KG1 (cell line): ENCODE measurements around the gene F10.

Experiments used
- DNase-seq: peaks from one replicate; lab custom pipeline; 2025; lab: John Stamatoyannopoulos, UW

The F10 gene

DNA sequence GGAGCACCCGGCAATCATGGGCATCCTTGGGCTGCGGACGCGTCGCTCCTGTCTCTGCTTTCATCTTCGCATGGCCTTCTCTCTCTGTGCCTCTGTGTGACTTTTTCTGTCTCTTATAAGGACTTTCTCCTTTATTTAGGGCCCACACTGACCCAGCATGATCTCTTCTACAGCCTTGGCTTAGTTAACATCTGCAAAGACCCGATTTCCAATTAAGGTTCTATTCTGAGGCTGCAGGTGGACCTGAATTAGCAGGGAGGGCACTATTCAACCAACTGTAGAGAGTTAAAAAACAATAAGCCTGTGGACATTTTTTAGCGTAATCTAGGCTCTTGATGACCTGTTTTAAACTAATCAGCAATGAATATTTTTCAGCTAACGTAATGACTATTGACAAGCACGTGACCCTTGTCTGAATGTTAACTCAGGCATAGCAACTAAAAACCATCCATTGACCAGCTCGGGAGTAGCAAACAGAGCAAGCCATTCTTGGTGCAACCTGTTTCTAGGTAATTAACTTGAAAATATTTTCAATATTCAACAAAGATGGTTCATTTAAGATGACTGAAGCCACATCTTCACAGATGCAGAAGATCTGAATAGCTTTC is 15.2 kb downstream of the F10 start:
- DNase-seq: no peak

GRCh38 chr13:113138792-113139551 is 16.4 kb downstream of the F10 start:
- DNase-seq: no peak

DNA sequence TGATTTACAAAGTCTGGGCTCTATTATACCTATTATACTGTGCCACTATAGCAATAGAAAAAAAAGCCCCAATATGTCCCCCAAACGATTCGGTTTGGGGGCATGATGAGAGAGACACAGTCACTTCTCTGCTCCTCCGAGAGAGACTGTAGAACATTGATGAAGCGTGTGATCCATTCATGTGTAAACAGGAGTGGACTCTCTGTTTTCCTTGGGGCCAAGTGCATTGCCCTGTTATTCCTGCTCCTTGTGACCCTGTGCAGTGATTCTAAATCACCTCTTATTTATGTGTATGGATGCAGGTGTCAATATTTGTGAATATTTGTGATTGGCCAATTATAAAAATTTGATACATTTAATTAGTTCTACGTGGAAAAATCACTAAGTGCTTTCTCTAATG is 17.0 kb downstream of the F10 start:
- DNase-seq: no peak

- no peak for DNase-seq
These were observed 18.3 kb downstream of the F10 start for GRCh38 chr13:113140677-113141600.

DNA sequence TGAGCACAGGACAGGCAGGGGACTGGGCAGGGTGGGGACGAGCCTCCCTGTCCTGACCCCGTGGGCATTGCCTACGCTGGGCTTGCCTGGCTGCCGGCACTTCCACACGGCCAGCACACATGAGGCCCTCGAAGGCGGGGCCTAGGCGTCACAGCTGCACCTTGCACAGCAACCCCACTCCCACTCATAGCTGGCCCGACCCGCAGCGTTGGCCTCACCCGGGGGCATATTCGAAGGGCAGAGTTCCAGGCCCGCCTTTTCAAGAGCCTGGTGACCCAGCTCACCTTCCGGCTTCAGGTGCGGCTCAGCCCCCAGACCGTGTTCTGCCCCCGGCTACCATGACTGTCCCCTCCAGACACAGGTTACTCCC is 19.0 kb downstream of the F10 start:
- DNase-seq: no peak

DNA sequence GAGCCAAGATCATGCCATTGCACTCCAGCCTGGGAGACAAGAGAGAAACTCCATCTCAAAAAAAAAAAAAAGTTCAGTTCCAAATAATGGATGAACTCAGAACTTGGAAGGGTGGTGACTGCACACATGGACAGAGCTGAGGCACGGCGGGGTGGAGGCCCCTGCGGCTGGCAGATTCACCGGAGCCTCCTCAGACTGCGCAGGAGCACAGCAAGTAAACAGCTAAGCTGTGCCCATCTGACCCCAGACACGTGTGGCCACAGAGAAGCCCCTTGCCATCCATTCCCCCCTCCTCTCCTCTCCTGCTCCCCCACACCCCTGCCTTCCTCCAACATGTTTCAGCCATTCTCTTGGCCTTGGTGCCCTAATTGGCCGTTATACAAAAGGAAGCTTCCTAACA is 20.3 kb downstream of the F10 start:
- no peak for DNase-seq

- no peak for DNase-seq
These were observed 21.1 kb downstream of the F10 start for GRCh38 chr13:113143466-113144254.

- no peak for DNase-seq
These were observed 21.6 kb downstream of the F10 start for GRCh38 chr13:113144255-113144629.

GRCh38 chr13:113145496-113145895 is 22.9 kb downstream of the F10 start:
- DNase-seq: no peak

- no peak for DNase-seq
These were observed 23.5 kb downstream of the F10 start for GRCh38 chr13:113145911-113146598.

GRCh38 chr13:113146750-113147149 is 24.2 kb downstream of the F10 start:
- DNase-seq: no peak

- DNase-seq: no peak
These were observed 24.6 kb downstream of the F10 start for GRCh38 chr13:113147206-113147605.

DNA sequence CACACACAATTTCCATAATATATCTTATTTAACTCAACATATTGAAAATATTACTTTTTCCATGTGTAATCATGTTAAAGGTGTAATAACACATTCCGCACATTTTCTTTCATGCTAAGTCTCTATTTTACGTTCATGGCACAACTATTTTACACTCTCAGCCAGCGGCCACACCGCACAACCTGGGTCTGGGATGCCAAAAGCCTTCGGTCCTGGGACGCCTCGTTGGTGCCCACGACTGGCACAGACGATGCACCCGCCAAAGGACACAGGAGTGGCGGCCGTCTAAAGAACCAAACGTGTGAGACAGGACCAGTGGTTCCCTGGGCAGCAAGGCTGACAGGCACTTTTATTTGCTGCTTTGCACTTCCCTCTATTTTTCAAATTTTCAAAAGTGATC is 25.8 kb downstream of the F10 start:
- DNase-seq: no peak

GRCh38 chr13:113148940-113149503 is 26.4 kb downstream of the F10 start:
- no peak for DNase-seq

GRCh38 chr13:113149711-113150549 is 27.3 kb downstream of the F10 start:
- DNase-seq: no peak

DNA sequence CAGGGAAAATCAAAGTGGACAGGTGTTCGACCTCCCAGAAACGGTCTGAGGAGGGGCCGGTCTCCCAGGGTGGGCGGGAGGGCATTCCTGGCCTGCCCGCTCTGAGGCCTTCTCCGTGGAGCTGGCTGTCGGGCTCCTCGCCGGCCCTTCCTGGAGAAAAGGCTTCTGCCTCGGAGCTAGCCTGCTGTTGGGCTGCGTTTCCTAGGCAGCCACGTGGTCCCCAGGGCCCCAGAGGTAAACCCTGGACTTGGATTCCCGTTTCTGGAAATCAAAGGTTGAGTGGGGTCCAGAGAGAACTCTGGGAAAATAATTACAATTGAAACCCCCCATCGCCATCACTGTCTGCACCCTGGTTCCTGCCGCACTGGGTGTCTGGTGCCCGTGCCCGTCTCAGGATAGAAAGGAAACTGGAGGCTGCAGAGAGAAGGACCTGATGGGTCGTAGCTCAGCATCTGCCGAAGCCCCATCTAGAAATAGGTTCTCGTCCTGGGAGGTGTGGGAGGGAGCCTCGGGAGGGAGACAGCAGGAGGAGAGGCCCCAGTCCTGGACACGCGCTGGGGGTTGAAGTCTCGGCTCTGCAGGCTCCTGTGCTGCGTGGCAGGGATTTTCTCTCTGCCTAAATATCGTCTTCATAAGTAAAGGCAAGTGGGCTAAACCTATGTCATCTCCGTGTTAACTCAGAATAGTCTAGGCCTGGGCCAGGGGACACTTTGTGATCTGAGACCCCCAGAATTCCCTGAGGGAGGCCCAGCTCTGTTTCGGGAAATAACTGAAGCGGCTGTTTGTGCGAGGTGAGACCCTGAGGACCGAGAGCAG is 28.2 kb downstream of the F10 start:
- DNase-seq: no peak

- DNase-seq: no peak
These were observed 29.4 kb downstream of the F10 start for GRCh38 chr13:113151745-113152690.

- DNase-seq: no peak
These were observed 30.0 kb downstream of the F10 start for GRCh38 chr13:113152691-113152983.
